H9 (cell line): Measurements from ENCODE around the gene RASGRF2. TPM values are rescaled to one million over a fixed set of nuclear protein-coding genes. Genes with fewer than 3 reads are reported as not detected.
A peak's percentile ranks its signal among the peaks of the same experiment; 100 is the strongest.

ENCODE experiments used
- DNase-seq: peaks from one replicate; pipeline ENCODE4 v3.0.0-alpha.2; 2017
- H2AFZ ChIP-seq: one replicate; pipeline ENCODE4 v1.6.1; 2013; ENCODE audit warnings: mild to moderate bottlenecking, low read length, control low read depth, moderate library complexity
- H2AK5ac ChIP-seq: 2 replicates; pipeline ENCODE4 v1.6.1; 2013; ENCODE audit warnings: low read length, control low read depth, mixed read lengths; ENCODE audit not compliant: insufficient read length
- H2BK120ac ChIP-seq: one replicate; pipeline ENCODE4 v1.6.1; 2013; ENCODE audit warnings: low read depth, mild to moderate bottlenecking, low read length, control low read depth, inconsistent platforms; ENCODE audit not compliant: poor library complexity, severe bottlenecking
- H2BK12ac ChIP-seq: 2 replicates; pipeline ENCODE4 v1.6.1; 2013; ENCODE audit warnings: low read length, control low read depth, mixed read lengths, low read depth; ENCODE audit not compliant: insufficient read length
- H2BK15ac ChIP-seq: 2 replicates; pipeline ENCODE4 v1.6.1; 2013; ENCODE audit warnings: low read depth, low read length, control low read depth
- H2BK20ac ChIP-seq: one replicate; pipeline ENCODE4 v1.6.1; 2013; ENCODE audit warnings: low read depth, mild to moderate bottlenecking, low read length, control low read depth, inconsistent platforms; ENCODE audit not compliant: poor library complexity, severe bottlenecking
- H2BK5ac ChIP-seq: 2 replicates; pipeline ENCODE4 v1.6.1; 2013; ENCODE audit warnings: low read length, control low read depth, mixed read lengths; ENCODE audit not compliant: insufficient read length
- H3K14ac ChIP-seq: 2 replicates; pipeline ENCODE4 v1.6.1; 2013; ENCODE audit warnings: low read length, control low read depth; ENCODE audit not compliant: insufficient read depth
- H3K18ac ChIP-seq: 2 replicates; pipeline ENCODE4 v1.6.1; 2013; ENCODE audit warnings: low read depth, mild to moderate bottlenecking, mixed read lengths, low read length, control low read depth; ENCODE audit not compliant: insufficient read length
- H3K23ac ChIP-seq: 2 replicates; pipeline ENCODE4 v1.6.1; 2013; ENCODE audit warnings: low read length, control low read depth, mixed read lengths, low read depth; ENCODE audit not compliant: insufficient read length
- H3K23me2 ChIP-seq: 2 replicates; pipeline ENCODE4 v1.6.1; 2013; ENCODE audit warnings: low read depth, mild to moderate bottlenecking, mixed read lengths, low read length, control low read depth; ENCODE audit not compliant: insufficient read length, poor library complexity, severe bottlenecking
- H3K27ac ChIP-seq: 2 replicates; pipeline ENCODE4 v1.5.1; 2013; ENCODE audit warnings: low read length, control low read depth, mixed read lengths, low read depth; ENCODE audit not compliant: insufficient read length
- H3K27me3 ChIP-seq: 2 replicates; pipeline ENCODE4 v1.6.1; 2013; ENCODE audit warnings: low read length, control low read depth, inconsistent platforms; ENCODE audit not compliant: insufficient read depth
- H3K4ac ChIP-seq: 2 replicates; pipeline ENCODE4 v1.6.1; 2013; ENCODE audit warnings: low read depth, mild to moderate bottlenecking, control low read depth, inconsistent platforms, low read length, moderate library complexity
- H3K4me1 ChIP-seq: 2 replicates; pipeline ENCODE4 v1.6.1; 2013; ENCODE audit warnings: low read length, control low read depth, inconsistent platforms; ENCODE audit not compliant: insufficient read depth
- H3K4me2 ChIP-seq: 2 replicates; pipeline ENCODE4 v1.6.1; 2013; ENCODE audit warnings: low read length, control low read depth, mixed read lengths; ENCODE audit not compliant: insufficient read length, insufficient read depth
- H3K56ac ChIP-seq: 2 replicates; pipeline ENCODE4 v1.6.1; 2013; ENCODE audit warnings: low read depth, mild to moderate bottlenecking, mixed read lengths, low read length, control low read depth; ENCODE audit not compliant: insufficient read length
- H3K79me1 ChIP-seq: 2 replicates; pipeline ENCODE4 v1.6.1; 2013; ENCODE audit warnings: low read depth, mild to moderate bottlenecking, moderate library complexity, low read length, control low read depth, inconsistent platforms; ENCODE audit not compliant: insufficient read depth, poor library complexity, severe bottlenecking
- H3K79me2 ChIP-seq: 2 replicates; pipeline ENCODE4 v1.6.1; 2013; ENCODE audit warnings: low read length, control low read depth, inconsistent platforms; ENCODE audit not compliant: insufficient read depth
- H3K9ac ChIP-seq: 2 replicates; pipeline ENCODE4 v1.6.1; 2013; ENCODE audit warnings: low read length, control low read depth, mixed read lengths; ENCODE audit not compliant: insufficient read length; ENCODE audit errors: extremely low read depth
- H3K9me3 ChIP-seq: one replicate; pipeline ENCODE4 v1.6.1; 2013; ENCODE audit warnings: low read depth, low read length, inconsistent platforms; ENCODE audit not compliant: control insufficient read depth
- H3T11ph ChIP-seq: one replicate; pipeline ENCODE4 v1.6.1; 2013; ENCODE audit warnings: mild to moderate bottlenecking, low read length, control low read depth, inconsistent platforms
- H4K20me1 ChIP-seq: one replicate; pipeline ENCODE4 v1.6.1; 2013; ENCODE audit not compliant: control insufficient read depth, insufficient read length, insufficient read depth
- H4K5ac ChIP-seq: 2 replicates; pipeline ENCODE4 v1.6.1; 2013; ENCODE audit warnings: low read depth, mild to moderate bottlenecking, mixed read lengths, low read length, control low read depth; ENCODE audit not compliant: insufficient read length
- H4K8ac ChIP-seq: replicated peaks from 2 replicates; pipeline ENCODE4 v1.6.1; 2013; ENCODE audit warnings: low read length, control low read depth, mixed read lengths, low read depth; ENCODE audit not compliant: insufficient read length
- H4K91ac ChIP-seq: 2 replicates; pipeline ENCODE4 v1.6.1; 2013; ENCODE audit warnings: low read depth, mild to moderate bottlenecking, moderate library complexity, mixed read lengths, low read length, control low read depth; ENCODE audit not compliant: insufficient read length
- H3K27ac Mint-ChIP-seq, 3 experiments: 2 replicates in 2 of 3; 3 replicates in 1 of 3; pipeline ENCODE4 v1.8.0; 2020 to 2021; ENCODE audit warnings: mixed read lengths in 3 of 3, mild to moderate bottlenecking in 1 of 3, moderate library complexity in 1 of 3
- H3K27me3 Mint-ChIP-seq: 2 replicates; pipeline ENCODE4 v1.8.0; 2021; ENCODE audit warnings: low read depth, mild to moderate bottlenecking, moderate library complexity, mixed read lengths
- H3K36me3 Mint-ChIP-seq, 3 experiments: 2 replicates in 2 of 3; 3 replicates in 1 of 3; pipeline ENCODE4 v1.8.0; 2020 to 2021; ENCODE audit warnings: low read depth in 3 of 3, mixed read lengths in 3 of 3; ENCODE audit not compliant: insufficient read depth in 1 of 3
- H3K4me1 Mint-ChIP-seq, 2 experiments: 2 replicates each; pipeline ENCODE4 v1.8.0; 2020; ENCODE audit warnings: mixed read lengths in 2 of 2
- H3K4me3 Mint-ChIP-seq, 2 experiments: 2 replicates in 1 of 2; 3 replicates in 1 of 2; pipeline ENCODE4 v1.8.0; 2020 to 2021; ENCODE audit warnings: mild to moderate bottlenecking in 2 of 2, mixed read lengths in 2 of 2, moderate library complexity in 1 of 2
- H3K9me3 Mint-ChIP-seq, 2 experiments: 2 replicates in 1 of 2; 3 replicates in 1 of 2; pipeline ENCODE4 v1.8.0; 2020; ENCODE audit warnings: mild to moderate bottlenecking in 2 of 2, mixed read lengths in 2 of 2, moderate library complexity in 1 of 2
- CTCF ChIP-seq: fragments of 200-600 bp; sonication (generic); conservative IDR thresholded peaks from 3 replicates; pipeline ENCODE4 v1.8.0; 2021; ENCODE audit warnings: antibody characterized with exemption, mild to moderate bottlenecking
- WGBS: extraction: QIAGEN DNeasy Blood & Tissue Kit; methylation state at CpG from one replicate; pipeline ENCODE4 v1.1.7; 2013; ENCODE audit warnings: missing lambda C conversion rate, low lambda C conversion rate, mixed read lengths; ENCODE audit not compliant: insufficient read length; ENCODE audit errors: extremely low coverage; 5-methylcytosine and 5-hydroxymethylcytosine counted together
- total RNA-seq: library from RNA; stranded (reverse); gene quantifications from 2 replicates; pipeline ENCODE4 v1.2.1, GENCODE V29; 2021

The RASGRF2 gene
- total RNA-seq, 1 experiment from 2014 or later = 13.5 TPM

- H3K27me3 Mint-ChIP-seq = no peaks in the 10 kb centered on the region
- no peak overlapping the region for H2BK5ac ChIP-seq
- no peak overlapping the region for H3K4me2 ChIP-seq
Observed at GRCh38 chr5:81180780-81181460, 220.8 kb downstream of the RASGRF2 start.

More at GRCh38 chr5:81180780-81181460, 220.8 kb downstream of the RASGRF2 start:
- Histone ChIP-seq H3K18ac (no peak overlapping the region), H3K4ac (no peak overlapping the region), H2AK5ac (no peak overlapping the region), H3K27me3 (no peaks in the 10 kb centered on the region), H3K23ac (no peak overlapping the region), H4K5ac (no peak overlapping the region), H4K20me1 (no peaks in the 10 kb centered on the region), H2BK15ac (no peak overlapping the region), H3K27ac (no peak overlapping the region), H2BK12ac (no peak overlapping the region), H3K23me2 (no peaks in the 10 kb centered on the region), H3K9me3 (no peaks in the 10 kb centered on the region), H4K8ac (no peak overlapping the region), H2BK20ac (no peak overlapping the region), H2AFZ (no peak overlapping the region), H3K56ac (no peak overlapping the region), H2BK120ac (no peak overlapping the region), H3K4me1 (no peaks in the 10 kb centered on the region), H4K91ac (no peak overlapping the region), H3K79me1 (no peaks in the 10 kb centered on the region), H3K79me2 (no peaks in the 10 kb centered on the region), H3K14ac (no peak overlapping the region), H3T11ph (no peak overlapping the region), H3K9ac (no peak overlapping the region)
- H3K36me3 Mint-ChIP-seq = no peaks in the 10 kb centered on the region
- H3K27ac Mint-ChIP-seq = peak overlapping the region in 1 of 3 experiments; percentile 72; a peak in 1 of 7 replicates
- H3K4me1 Mint-ChIP-seq = peaks cover 17 to 26% of the 10 kb centered on the region in 2 experiments
- WGBS = no CpG with 5 or more reads among the region's 5 CpGs
- no peak for TF ChIP-seq CTCF
- H3K4me3 Mint-ChIP-seq = no peak overlapping the region
- H3K9me3 Mint-ChIP-seq = no peaks in the 10 kb centered on the region
- DNase-seq = no peak
